GM19025 (cell line): ENCODE measurements around the gene SERPINA5.

ENCODE experiments used
- ATAC-seq: cut with Tn5 transposase; IDR thresholded peaks from one replicate; pipeline ENCODE4 v1.9.1; 2021; ENCODE audit warnings: mild to moderate bottlenecking, low read depth, moderate library complexity; ENCODE audit not compliant: unreplicated experiment

SERPINA5 gene

GRCh38 chr14:94548999-94549985, 31.9 kb upstream of the SERPINA5 start:
- peak; percentile 51 for ATAC-seq

- no peak for ATAC-seq
Measured at GRCh38 chr14:94550041-94550440, 31.2 kb upstream of the SERPINA5 start.

- no peak for ATAC-seq
Measured at GRCh38 chr14:94555991-94556390, 25.2 kb upstream of the SERPINA5 start.

GRCh38 chr14:94557327-94557726, 23.9 kb upstream of the SERPINA5 start:
- ATAC-seq = no peak

- no peak for ATAC-seq
Measured at GRCh38 chr14:94558842-94559241, 22.4 kb upstream of the SERPINA5 start.

- ATAC-seq = no peak
Measured at GRCh38 chr14:94559638-94560290, 21.5 kb upstream of the SERPINA5 start.

- ATAC-seq = no peak
Measured at GRCh38 chr14:94560291-94560665, 20.9 kb upstream of the SERPINA5 start.

GRCh38 chr14:94560751-94561655, 20.2 kb upstream of the SERPINA5 start, which contains the start of gene SERPINA4:
SERPINA4 (plus strand) TSS chr14:94561442; CDS start chr14:94563483, 2,041 bp downstream.
- ATAC-seq = no peak

GRCh38 chr14:94561656-94562010, 19.6 kb upstream of the SERPINA5 start:
- no peak for ATAC-seq

- ATAC-seq = no peak
Measured at GRCh38 chr14:94562022-94562421, 19.2 kb upstream of the SERPINA5 start.

- ATAC-seq = no peak
Measured at GRCh38 chr14:94562941-94563883, 18.0 kb upstream of the SERPINA5 start.

GRCh38 chr14:94564381-94564780, 16.8 kb upstream of the SERPINA5 start:
- no peak for ATAC-seq

GRCh38 chr14:94568186-94568585, 13.0 kb upstream of the SERPINA5 start:
- ATAC-seq = no peak

GRCh38 chr14:94569381-94570001, 11.7 kb upstream of the SERPINA5 start:
- ATAC-seq = no peak

GRCh38 chr14:94570002-94570400, 11.2 kb upstream of the SERPINA5 start:
- no peak for ATAC-seq

- ATAC-seq = no peak
Measured at GRCh38 chr14:94570440-94570839, 10.8 kb upstream of the SERPINA5 start.

- no peak for ATAC-seq
Measured at GRCh38 chr14:94571395-94571794, 9.8 kb upstream of the SERPINA5 start.

GRCh38 chr14:94571950-94572349, 9.3 kb upstream of the SERPINA5 start:
- ATAC-seq = no peak

GRCh38 chr14:94572637-94573303, 8.5 kb upstream of the SERPINA5 start:
- ATAC-seq = no peak
